Chondrocyte (in vitro differentiated cells): ENCODE data around the gene RAB14. TPM values are rescaled to one million over a fixed set of nuclear protein-coding genes. Genes with fewer than 3 reads are reported as not detected.
A peak's percentile ranks its signal among the peaks of the same experiment; 100 is the strongest.

Source experiments
- DNase-seq: peaks from one replicate; pipeline ENCODE4 v3.0.0; 2021; ENCODE audit warnings: mixed read lengths, low spot score
- H3K27ac Mint-ChIP-seq: one replicate; pipeline ENCODE4 v1.8.0; 2021; ENCODE audit warnings: mild to moderate bottlenecking, moderate library complexity, mixed read lengths; ENCODE audit not compliant: unreplicated experiment
- H3K27me3 Mint-ChIP-seq: 2 replicates; pipeline ENCODE4 v1.8.0; 2021; ENCODE audit warnings: low read depth, mixed read lengths
- H3K36me3 Mint-ChIP-seq: 2 replicates; pipeline ENCODE4 v1.8.0; 2021; ENCODE audit warnings: low read depth, mixed read lengths
- H3K4me1 Mint-ChIP-seq: 2 replicates; pipeline ENCODE4 v1.8.0; 2021; ENCODE audit warnings: low read depth, mild to moderate bottlenecking, mixed read lengths
- H3K4me3 Mint-ChIP-seq: one replicate; pipeline ENCODE4 v1.8.0; 2021; ENCODE audit warnings: mild to moderate bottlenecking, moderate library complexity, mixed read lengths; ENCODE audit not compliant: unreplicated experiment
- H3K9me3 Mint-ChIP-seq: 2 replicates; pipeline ENCODE4 v1.8.0; 2021; ENCODE audit warnings: low read depth, mixed read lengths
- long read RNA-seq: library from polyadenylated mRNA; stranded (forward); transcript quantifications from one replicate; pipeline ENCODE4 v2.0.0, GENCODE V29; 2021
- total RNA-seq: library from RNA; stranded (reverse); gene quantifications from 3 replicates; pipeline ENCODE4 v1.2.1, GENCODE V29; 2021
- TF ChIP-seq, protein P1 (sequence below): fragments of 200-600 bp; sonication (generic); IDR thresholded peaks from 2 replicates; pipeline ENCODE4 v1.5.0; 2021; ENCODE audit warnings: antibody characterized with exemption, mild to moderate bottlenecking, moderate library complexity

Gene RAB14
- 58.6 to 68.0 TPM (median 64.3 TPM) in 3 replicates for total RNA-seq
- long read RNA-seq, full-length matches to known transcripts, result 163 of 167 reads
- long read RNA-seq, partial matches to known transcripts, result 2 of 167 reads
- long read RNA-seq, other reads (novel, unspliced or antisense), result 2 of 167 reads

DNA sequence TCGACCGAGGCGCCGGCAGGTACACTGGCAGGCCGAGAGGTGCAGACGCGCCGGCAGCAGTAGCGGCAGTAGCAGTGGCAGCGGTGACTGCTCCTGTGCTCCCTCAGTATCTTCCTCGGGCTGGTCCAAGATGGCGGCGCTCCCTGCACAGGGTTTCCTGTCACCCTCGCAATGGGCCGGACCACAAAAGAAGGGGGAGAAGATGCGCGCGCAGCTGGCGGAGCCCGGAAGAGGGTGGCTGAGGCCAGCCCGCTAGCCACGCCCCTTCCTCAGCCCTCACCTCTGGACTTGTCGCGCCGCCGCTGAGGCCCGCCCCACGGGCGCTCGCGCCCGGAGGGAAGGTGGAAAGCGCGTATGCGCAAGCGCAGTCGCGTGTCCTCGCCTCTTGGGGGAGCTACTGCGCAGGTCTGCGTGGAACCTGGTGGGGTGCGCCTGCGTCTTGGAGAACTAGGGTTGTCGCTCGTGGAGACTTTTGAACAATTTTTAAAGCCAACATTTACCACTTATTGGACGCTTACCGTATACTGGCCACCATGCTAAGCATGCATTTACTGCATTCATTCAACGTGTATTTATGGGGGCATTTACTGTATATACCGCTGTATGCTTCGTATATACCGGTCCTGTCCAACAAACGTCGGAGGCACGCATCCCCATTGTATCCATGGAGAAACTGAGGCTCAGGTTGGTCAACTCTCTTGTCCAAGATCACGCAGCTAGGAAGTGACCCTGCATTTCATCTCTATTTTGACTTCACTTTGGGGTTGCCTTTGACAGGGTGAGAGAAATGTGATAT, at the start of gene RAB14:
RAB14 (minus strand) TSS at position 132 of the 796 bp plus-strand sequence. CDS start 8,457 bp downstream, outside the sequence.
- Mint-ChIP-seq H3K9me3 (no peaks in the 10 kb centered on the region), H3K4me1 (peaks cover 43% of the 10 kb centered on the region), H3K27ac (peak within 1 kb of the TSS; percentile 89), H3K36me3 (no peaks in the 10 kb centered on the region), H3K4me3 (peak within 1 kb of the TSS; percentile 88), H3K27me3 (no peaks in the 10 kb centered on the region)
- peak; percentile 100 for DNase-seq
- TF ChIP-seq, protein P1, sequence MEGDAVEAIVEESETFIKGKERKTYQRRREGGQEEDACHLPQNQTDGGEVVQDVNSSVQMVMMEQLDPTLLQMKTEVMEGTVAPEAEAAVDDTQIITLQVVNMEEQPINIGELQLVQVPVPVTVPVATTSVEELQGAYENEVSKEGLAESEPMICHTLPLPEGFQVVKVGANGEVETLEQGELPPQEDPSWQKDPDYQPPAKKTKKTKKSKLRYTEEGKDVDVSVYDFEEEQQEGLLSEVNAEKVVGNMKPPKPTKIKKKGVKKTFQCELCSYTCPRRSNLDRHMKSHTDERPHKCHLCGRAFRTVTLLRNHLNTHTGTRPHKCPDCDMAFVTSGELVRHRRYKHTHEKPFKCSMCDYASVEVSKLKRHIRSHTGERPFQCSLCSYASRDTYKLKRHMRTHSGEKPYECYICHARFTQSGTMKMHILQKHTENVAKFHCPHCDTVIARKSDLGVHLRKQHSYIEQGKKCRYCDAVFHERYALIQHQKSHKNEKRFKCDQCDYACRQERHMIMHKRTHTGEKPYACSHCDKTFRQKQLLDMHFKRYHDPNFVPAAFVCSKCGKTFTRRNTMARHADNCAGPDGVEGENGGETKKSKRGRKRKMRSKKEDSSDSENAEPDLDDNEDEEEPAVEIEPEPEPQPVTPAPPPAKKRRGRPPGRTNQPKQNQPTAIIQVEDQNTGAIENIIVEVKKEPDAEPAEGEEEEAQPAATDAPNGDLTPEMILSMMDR, result peak; percentile 78

DNA sequence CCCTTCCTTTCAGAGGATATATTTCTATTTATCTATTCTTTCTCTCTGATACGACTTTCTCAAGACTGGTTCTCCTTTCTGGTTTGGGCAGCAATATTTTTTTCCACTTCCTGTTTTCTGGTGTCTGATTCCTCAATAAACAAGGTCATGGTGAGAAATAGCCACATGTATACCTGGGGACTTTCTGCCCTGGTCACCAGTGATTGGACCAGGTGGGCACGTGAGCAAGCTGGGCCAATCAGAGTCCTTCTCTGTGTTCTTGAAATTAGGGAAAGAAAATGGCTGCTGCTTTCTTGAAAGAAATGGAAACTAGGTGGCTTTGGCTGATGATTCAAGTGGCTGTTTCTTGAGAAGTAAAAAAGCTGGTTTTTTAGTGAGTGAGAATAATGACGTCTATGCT, 47.9 kb upstream of the RAB14 start:
- H3K4me1 Mint-ChIP-seq, result peaks cover 13% of the 10 kb centered on the region
- no peak overlapping the region for H3K4me3 Mint-ChIP-seq
- no peak overlapping the region for H3K27ac Mint-ChIP-seq
- TF ChIP-seq, protein P1, result no peak
- no peak for DNase-seq
- no peaks in the 10 kb centered on the region for H3K36me3 Mint-ChIP-seq
- H3K9me3 Mint-ChIP-seq, result no peaks in the 10 kb centered on the region
- no peaks in the 10 kb centered on the region for H3K27me3 Mint-ChIP-seq

DNA sequence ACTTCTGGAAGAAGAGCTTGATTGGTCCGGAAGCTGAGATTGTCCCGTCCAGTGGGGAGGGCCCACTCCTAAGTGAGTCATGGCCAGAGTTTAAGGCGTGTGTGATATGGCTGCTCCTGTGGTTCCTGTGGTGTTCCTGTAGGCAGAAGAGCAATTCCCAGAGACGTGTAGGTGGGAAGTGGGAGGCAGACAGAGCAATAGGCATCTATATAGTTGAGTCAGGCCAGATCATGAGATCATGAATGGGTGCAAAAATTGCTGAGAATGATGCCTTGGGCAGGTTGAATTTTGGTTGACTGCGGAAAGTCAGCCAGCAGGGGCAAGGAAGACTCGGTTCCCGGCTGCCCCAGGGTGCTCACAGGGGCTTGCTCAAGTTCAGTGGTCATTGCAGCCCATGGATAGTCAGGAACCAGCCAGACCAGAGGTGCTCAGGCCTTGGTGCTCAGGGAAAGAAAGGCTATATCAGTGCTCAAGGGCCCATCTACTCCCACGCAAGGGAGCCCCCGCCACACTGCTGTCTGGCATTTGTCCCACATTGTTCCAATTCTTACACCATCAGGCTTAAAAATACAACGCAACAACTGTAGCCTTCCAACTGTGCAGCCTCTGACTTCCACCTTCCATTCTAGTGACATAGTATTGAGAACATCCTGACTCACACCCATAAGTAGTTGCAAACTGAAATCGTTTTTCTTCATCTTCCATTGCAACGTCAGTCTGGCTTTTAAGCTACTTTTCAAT, 45.3 kb upstream of the RAB14 start:
- peaks cover 13% of the 10 kb centered on the region for H3K4me1 Mint-ChIP-seq
- H3K36me3 Mint-ChIP-seq, result no peaks in the 10 kb centered on the region
- no peaks in the 10 kb centered on the region for H3K27me3 Mint-ChIP-seq
- peaks cover 12% of the 10 kb centered on the region for H3K9me3 Mint-ChIP-seq
- no peak for DNase-seq
- peak overlapping the region; percentile 77 for H3K27ac Mint-ChIP-seq
- TF ChIP-seq, protein P1, result no peak
- no peak overlapping the region for H3K4me3 Mint-ChIP-seq

DNA sequence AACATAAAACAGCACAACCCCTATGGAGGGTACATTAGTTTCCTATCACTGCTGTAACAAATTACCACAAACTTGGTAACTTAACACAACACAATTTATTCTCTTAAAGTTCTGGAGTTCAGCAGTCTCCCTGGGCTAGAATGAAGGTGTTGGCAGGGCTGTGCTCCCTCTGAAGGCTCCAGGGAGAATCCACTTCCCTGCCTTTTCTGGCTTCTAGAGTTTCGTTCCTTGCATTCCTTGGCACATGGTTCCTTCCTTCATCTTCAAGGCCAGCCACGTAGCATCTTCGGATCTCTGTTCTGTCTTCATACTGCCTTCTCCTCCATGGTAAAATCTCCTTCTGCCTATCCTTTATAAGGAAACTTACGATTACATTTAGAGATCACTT, 41.3 kb upstream of the RAB14 start:
- DNase-seq, result no peak
- H3K4me3 Mint-ChIP-seq, result no peak overlapping the region
- no peaks in the 10 kb centered on the region for H3K27me3 Mint-ChIP-seq
- no peaks in the 10 kb centered on the region for H3K36me3 Mint-ChIP-seq
- no peak overlapping the region for H3K27ac Mint-ChIP-seq
- H3K4me1 Mint-ChIP-seq, result peaks cover 20% of the 10 kb centered on the region
- TF ChIP-seq, protein P1, result no peak
- H3K9me3 Mint-ChIP-seq, result peaks cover 12% of the 10 kb centered on the region

DNA sequence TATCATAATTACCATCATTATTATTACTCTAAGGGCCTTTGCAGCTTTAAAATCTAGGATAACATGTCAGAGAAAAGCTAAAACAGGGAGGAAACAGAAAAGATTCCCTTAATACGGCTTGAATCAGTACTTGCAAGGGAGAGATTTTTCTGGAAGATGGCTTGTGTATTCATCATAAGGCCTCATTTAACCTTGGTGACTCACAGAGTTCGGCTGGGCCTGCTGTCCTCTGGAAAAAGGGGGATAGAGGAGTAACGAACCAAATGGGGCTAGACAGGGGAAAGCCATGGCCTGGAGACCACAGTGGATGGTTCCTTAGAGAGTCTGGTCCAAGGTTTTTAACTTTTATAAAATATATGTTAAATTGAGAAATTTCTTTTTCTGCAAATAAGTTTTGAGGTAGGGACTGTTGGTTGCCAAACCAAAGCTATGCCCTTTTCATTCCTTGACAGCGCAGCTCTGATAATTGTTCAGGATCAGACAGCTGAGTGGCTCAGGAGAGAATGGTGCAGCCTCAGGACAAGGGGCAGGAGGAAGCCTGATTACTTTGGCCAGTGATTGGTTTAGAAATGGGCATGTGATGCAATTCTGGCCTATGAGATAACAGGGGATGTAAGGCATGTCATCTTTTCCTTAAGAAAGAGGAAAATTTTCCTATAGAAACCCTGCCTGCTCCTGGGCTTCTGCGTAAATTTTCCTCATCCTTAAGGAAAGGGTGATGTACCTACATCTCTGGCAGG, 40.7 kb upstream of the RAB14 start:
- TF ChIP-seq, protein P1, result no peak
- H3K4me1 Mint-ChIP-seq, result peaks cover 17% of the 10 kb centered on the region
- no peaks in the 10 kb centered on the region for H3K36me3 Mint-ChIP-seq
- H3K4me3 Mint-ChIP-seq, result no peak overlapping the region
- H3K9me3 Mint-ChIP-seq, result peaks cover 12% of the 10 kb centered on the region
- H3K27me3 Mint-ChIP-seq, result no peaks in the 10 kb centered on the region
- H3K27ac Mint-ChIP-seq, result no peak overlapping the region
- no peak for DNase-seq
